Heart right ventricle (tissue), 16 donors: ENCODE results near the gene L3MBTL4. TPM values are rescaled to one million over a fixed set of nuclear protein-coding genes. Genes with fewer than 3 reads are reported as not detected.

Experiments used
- ATAC-seq, 8 donors: fragments of 200-7000 bp; cut with Tn5 transposase; one replicate each; pipeline ENCODE4 v1.9.1; 2020; ENCODE audit warnings: mild to moderate bottlenecking in 8 of 8, moderate library complexity in 8 of 8, moderate number of reproducible peaks in 1 of 8
- DNase-seq, 2 donors: peaks; one replicate each; pipeline ENCODE4 v3.0.0-alpha.2; 2020
- H3K27ac ChIP-seq, 10 donors: fragments of 200-600 bp; sonication (generic) in 2 of 10; one replicate each; pipeline versions ENCODE4 v1.5.0 to v1.8.0; 2020 to 2022; ENCODE audit warnings: mild to moderate bottlenecking in 3 of 10
- H3K27me3 ChIP-seq, 7 donors: fragments of 200-600 bp; one replicate each; pipeline ENCODE4 v1.8.0; 2021 to 2022; ENCODE audit warnings: mild to moderate bottlenecking in 2 of 7
- H3K36me3 ChIP-seq, 9 donors: fragments of 200-600 bp; sonication (generic) in 1 of 9; one replicate each; pipeline versions ENCODE4 v1.5.0 to v1.8.0; 2020 to 2022; ENCODE audit warnings: mild to moderate bottlenecking in 2 of 9
- H3K4me1 ChIP-seq, 9 donors: fragments of 200-600 bp; sonication (generic) in 1 of 9; one replicate each; pipeline versions ENCODE4 v1.5.0 to v1.8.0; 2020 to 2022; ENCODE audit warnings: mild to moderate bottlenecking in 4 of 9
- H3K4me3 ChIP-seq, 10 donors: fragments of 200-600 bp; sonication (generic) in 2 of 10; one replicate each; pipeline versions ENCODE4 v1.5.0 to v1.8.0; 2020 to 2022; ENCODE audit warnings: mild to moderate bottlenecking in 7 of 10, moderate library complexity in 2 of 10
- H3K9me3 ChIP-seq, 11 donors: fragments of 200-600 bp in 10 of 11; sonication (generic) in 2 of 11; one replicate each; pipeline versions ENCODE4 v1.5.0 to v1.8.0; 2013 to 2022; ENCODE audit warnings: mild to moderate bottlenecking in 2 of 11, control low read depth in 1 of 11, moderate library complexity in 1 of 11
- WGBS, 2 donors: extraction: QIAGEN DNeasy Blood & Tissue Kit; methylation state at CpG; one replicate each; pipeline ENCODE4 v1.1.7; 2013; ENCODE audit warnings: inconsistent platforms in 1 of 2; 5-methylcytosine and 5-hydroxymethylcytosine counted together
- intact Hi-C, 10 donors: fragments of 100-400 bp; cut with DNase I; formaldehyde crosslinking; loops; one replicate each; pipeline versions ENCODE4 v1.11.1 to v1.14.2; 2022
- polyA plus RNA-seq, 2 donors: library from polyadenylated mRNA; stranded (reverse); fragments of 200-250 nt; gene quantifications; one replicate each; pipeline ENCODE4 v1.2.3, GENCODE V29; 2013
- total RNA-seq, 10 donors: library from RNA; stranded (reverse); fragmentation: NEBNext Ultra II Directional in 3 of 10; extraction: Animal tissue kit (Norgen Biotek cat#: 25700) in 3 of 10; gene quantifications; one replicate each; pipeline versions ENCODE4 v1.2.1 to v1.2.4, GENCODE V29; 2021 to 2023
- TF ChIP-seq, protein P1 (sequence below), 9 donors: fragments of 200-600 bp; sonication (generic) in 2 of 9; IDR thresholded peaks; one replicate each; pipeline versions ENCODE4 v1.5.0 to v1.8.0; 2021 to 2022; ENCODE audit warnings: antibody characterized with exemption in 9 of 9, mild to moderate bottlenecking in 5 of 9, moderate library complexity in 1 of 9
- donor health status: Arrhythmogenic right ventricular cardiomyopathy.
- donor health status: ischemic (EF 13 %, LVEDD 7.1; RV severe dilation, severe dysfunction).
- donor health status: healthy with polysubstance abuse.
- donor health status: DM: no; HTN: yes; CAD: no.
- donor health status: DM: no; HTN: no; CAD: no.
- donor health status: ischemic (EF 25% LVEDD 6.9; RV normal size, moderate dysfunction).
- donor health status: ischemic (EF 25% LVEDD 5.7; RV mildly dilated, moderate dysfunction).
- donor health status: healthy.
- donor health status: DM: yes; HTN: yes; CAD: no.
- donor health status: Ischemic cardiomyopathy.
- donor health status: ischemic (EF 35%, LVEDD 5.7; RV mildly dilated, moderate dysfunction).
- donor health status: nonischemic (EF 11% LVEDD 7.7; RV severe dilation, severe dysfunction).
- donor health status: DM: yes; HTN: yes; CAD: no.
- donor health status: PGD.
- donor health status: ischemic (EF 29% LVEDD 5.4; RV normal size, mild dysfunction).
- donor health status: nonischemic (EF 23%, LVEDD 6.1; RV moderate dilation, normal function).

L3MBTL4 gene
- total and polyA plus RNA-seq, 12 donors = 0.54 to 3.2 (median 1.3) TPM

- no peaks in the 10 kb centered on the region for H3K4me1 ChIP-seq
- no peaks in the 10 kb centered on the region for H3K36me3 ChIP-seq
- TF ChIP-seq, protein P1, sequence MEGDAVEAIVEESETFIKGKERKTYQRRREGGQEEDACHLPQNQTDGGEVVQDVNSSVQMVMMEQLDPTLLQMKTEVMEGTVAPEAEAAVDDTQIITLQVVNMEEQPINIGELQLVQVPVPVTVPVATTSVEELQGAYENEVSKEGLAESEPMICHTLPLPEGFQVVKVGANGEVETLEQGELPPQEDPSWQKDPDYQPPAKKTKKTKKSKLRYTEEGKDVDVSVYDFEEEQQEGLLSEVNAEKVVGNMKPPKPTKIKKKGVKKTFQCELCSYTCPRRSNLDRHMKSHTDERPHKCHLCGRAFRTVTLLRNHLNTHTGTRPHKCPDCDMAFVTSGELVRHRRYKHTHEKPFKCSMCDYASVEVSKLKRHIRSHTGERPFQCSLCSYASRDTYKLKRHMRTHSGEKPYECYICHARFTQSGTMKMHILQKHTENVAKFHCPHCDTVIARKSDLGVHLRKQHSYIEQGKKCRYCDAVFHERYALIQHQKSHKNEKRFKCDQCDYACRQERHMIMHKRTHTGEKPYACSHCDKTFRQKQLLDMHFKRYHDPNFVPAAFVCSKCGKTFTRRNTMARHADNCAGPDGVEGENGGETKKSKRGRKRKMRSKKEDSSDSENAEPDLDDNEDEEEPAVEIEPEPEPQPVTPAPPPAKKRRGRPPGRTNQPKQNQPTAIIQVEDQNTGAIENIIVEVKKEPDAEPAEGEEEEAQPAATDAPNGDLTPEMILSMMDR (IDR thresholded peaks at IDR 0.05) = no peak
- no peaks in the 10 kb centered on the region for H3K9me3 ChIP-seq
- no peak overlapping the region for H3K27ac ChIP-seq
- H3K27me3 ChIP-seq = no peaks in the 10 kb centered on the region
- 70 to 84% methylated on average over 1 of the region's 1 CpG for WGBS, 2 donors
- no peak for ATAC-seq
- DNase-seq = no peak
- H3K4me3 ChIP-seq = no peak overlapping the region
- intact Hi-C loops = no loop called here
Measured at GRCh38 chr18:6202861-6203260, 211.8 kb downstream of the L3MBTL4 start.

DNA sequence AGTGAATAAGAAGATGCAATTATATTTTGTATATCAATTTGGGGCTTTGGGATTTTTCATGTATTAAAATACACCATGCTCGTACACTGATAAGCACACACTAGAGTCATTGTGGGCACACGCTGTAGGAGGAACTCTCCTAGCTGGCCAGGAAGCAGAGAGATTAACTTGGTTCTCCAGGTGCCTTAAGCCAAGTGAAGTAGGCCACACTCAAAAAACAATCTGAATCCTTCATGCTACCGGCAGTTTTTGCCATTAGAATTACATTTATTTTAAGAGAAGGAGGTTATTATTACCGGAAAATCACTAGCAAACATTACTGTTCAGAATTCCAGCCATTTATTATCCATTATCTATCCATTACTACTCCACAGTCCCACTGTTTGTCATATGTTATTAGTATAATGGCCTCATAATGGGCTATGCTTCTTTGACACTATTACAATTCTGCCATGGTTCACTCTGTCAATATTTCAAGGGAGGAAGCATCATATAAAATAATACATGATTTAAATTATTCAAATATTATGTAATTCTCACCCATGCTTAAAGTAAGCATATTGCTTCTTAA lies 214.4 kb downstream of the L3MBTL4 start:
- Histone ChIP-seq H3K27me3 (no peaks in the 10 kb centered on the region), H3K27ac (no peak overlapping the region), H3K36me3 (no peaks in the 10 kb centered on the region), H3K4me1 (no peaks in the 10 kb centered on the region), H3K9me3 (no peaks in the 10 kb centered on the region), H3K4me3 (no peak overlapping the region)
- intact Hi-C loops = no loop called here
- no peak for DNase-seq
- ATAC-seq = no peak
- TF ChIP-seq, protein P1 (IDR thresholded peaks at IDR 0.05) = no peak
- WGBS, 2 donors = 73 to 83% methylated on average over 4 of the region's 4 CpGs

DNA sequence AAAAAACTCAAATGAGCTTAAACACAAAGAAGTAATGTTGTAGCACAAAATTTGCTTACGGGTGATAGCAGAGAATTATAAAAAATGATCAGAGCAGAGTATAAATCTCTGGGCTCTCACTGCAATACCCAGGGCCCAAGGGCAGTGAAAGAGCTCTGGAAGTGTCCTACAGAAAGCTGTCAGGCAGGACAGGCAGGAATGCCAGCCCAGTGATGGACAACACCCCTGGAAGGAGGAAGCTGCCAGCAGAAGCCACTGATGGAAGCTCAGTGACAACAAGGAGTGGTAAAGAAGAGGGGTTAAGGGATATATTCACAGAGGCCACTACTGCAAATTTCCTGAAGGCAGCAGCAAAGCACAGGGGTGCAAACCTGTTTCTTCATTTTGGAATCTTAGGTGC lies 214.9 kb downstream of the L3MBTL4 start:
- H3K27me3 ChIP-seq = no peaks in the 10 kb centered on the region
- DNase-seq (no peak), ATAC-seq (no peak)
- no peaks in the 10 kb centered on the region for H3K4me1 ChIP-seq
- H3K27ac ChIP-seq = no peak overlapping the region
- H3K9me3 ChIP-seq = no peaks in the 10 kb centered on the region
- intact Hi-C loops = no loop called here
- H3K36me3 ChIP-seq = no peaks in the 10 kb centered on the region
- H3K4me3 ChIP-seq = no peak overlapping the region
- WGBS, 2 donors = 92 to 98% methylated on average over 1 of the region's 1 CpG
- TF ChIP-seq, protein P1 (IDR thresholded peaks at IDR 0.05) = no peak

DNA sequence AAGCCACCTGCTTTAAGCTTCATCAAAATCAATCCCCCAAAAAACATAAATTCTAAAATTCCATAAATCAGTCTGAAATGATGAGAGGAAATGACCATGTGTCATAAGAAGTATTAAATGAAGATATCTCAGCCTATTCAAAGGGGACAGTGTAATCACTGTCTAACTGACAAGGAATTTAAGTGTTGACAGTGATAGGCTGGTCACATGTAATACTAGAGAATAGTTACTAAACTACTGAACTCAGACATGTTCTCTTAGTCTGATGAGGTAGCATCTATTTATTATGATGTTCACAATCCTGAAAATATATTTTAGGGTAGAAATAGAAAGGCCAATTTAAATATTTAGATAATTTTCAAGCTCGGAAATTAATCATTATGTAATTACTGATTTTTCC lies 216.1 kb downstream of the L3MBTL4 start:
- 78 to 94% methylated on average over 1 of the region's 1 CpG for WGBS, 2 donors
- Histone ChIP-seq H3K4me1 (no peaks in the 10 kb centered on the region), H3K4me3 (no peak overlapping the region), H3K27ac (no peak overlapping the region), H3K27me3 (no peaks in the 10 kb centered on the region), H3K36me3 (no peaks in the 10 kb centered on the region), H3K9me3 (no peaks in the 10 kb centered on the region)
- no peak for ATAC-seq
- intact Hi-C loops = no loop called here
- no peak for DNase-seq
- TF ChIP-seq, protein P1 (IDR thresholded peaks at IDR 0.05) = no peak
